GM19452 (cell line): ENCODE measurements around the gene PARVA.

ENCODE experiments used
- ATAC-seq: cut with Tn5 transposase; IDR thresholded peaks from one replicate; pipeline ENCODE4 v1.9.1; 2021; ENCODE audit not compliant: unreplicated experiment

PARVA gene

DNA sequence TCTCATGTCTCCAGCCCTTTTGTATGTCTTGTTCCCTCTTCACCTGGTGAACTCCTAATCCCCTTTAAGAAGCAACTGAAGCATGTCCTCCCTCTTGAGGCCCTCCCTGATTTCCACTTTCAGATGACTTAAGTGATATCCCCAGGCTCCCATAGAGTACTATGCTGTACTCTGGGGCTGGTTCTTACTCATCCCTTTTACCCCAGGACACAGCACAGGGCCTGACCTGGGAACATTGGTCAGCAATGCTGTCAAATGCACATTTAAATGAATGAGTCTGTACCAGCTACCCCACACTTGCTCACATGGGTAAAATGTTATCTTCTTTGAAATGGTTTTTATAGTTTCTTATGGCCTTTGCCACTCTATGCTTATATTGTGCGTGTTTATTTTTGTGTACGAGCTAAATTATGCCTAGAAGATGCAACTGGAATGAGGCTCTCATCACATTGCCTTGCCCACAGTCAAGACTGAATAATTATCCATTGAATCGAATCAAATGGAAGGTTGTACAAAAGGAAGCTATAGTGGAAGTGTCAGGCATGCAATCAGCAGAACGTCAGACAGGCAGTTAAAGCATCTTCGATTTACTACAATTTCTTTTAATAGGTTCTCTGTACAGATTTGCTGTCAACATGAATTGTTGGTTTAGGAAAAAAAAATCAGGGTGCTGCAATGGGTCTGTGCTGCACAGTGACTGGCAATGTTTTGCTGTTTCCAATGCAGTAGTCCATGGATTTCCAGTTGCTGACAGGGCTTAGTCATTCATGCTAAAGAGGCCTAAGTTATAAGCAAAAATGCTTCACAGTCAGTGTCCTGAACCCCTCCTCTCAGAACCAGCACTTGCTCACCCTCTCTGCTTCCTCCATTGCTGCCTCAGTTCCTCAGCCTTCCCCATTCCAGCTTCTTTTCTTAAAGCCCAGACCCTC lies 79.5 kb downstream of the PARVA start:
- ATAC-seq: no peak

DNA sequence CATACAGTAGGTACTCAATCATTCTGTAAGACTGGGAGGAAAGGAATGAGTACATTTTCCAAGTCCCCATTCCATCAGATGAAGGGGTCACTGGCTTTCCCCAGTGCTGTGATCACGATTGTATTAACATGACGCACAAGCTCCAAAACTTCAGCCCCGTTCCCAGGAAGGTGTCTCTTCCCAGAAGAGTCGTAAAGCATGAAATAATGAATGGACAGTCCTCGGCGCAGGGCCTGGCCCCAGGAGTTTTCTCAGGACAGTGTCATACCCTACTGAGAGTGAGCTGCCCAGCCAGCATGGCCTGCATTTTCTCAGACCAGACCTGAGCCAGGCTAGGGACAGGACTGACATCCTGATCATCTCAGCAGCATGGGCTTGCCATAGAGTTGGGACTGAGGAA lies 80.7 kb downstream of the PARVA start:
- ATAC-seq: no peak

DNA sequence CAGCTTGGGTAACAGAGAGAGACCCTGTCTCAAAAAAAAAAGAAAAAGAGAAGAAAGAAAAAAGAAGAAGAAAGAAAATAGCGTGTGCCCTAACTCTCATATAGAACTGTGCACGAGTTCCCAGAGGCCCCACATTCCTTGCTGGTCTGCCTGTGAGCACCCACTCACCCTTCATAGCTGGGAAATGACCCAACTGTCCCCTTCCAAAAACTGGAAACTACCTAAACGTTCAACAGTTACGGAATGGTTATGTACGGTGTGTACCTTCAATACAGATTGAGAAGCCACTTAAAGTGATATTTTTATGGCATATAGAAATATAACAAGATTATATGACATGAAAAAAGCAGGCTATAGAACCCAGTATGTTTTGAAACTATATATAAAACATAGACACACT lies 82.0 kb downstream of the PARVA start:
- ATAC-seq: no peak

DNA sequence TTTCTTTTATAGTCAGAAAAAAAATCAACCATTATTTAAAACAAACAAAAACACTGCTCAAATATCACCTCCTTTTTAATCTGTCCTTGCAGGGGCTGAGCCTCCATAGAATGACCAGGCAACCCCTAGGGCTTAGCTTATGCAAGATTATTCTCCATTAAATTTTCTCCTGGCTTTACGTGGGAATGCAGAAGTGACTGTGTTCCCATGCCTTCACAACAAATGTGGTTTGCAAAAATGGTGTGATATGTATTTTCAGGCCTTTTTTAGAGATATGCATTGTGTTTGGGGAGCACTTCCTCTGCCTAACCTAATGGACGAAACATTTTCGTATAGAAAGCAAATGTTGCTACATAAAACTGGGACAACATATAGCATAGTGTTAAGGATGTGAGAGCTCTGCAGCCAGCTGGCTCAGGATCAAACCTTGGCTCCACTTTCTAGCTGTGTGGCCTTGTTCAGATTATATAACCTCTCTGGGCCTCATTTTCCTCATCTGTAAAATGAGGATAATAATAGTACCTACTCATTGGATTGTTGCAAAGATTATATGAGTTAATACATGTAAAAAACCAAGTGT lies 82.6 kb downstream of the PARVA start:
- ATAC-seq: no peak

DNA sequence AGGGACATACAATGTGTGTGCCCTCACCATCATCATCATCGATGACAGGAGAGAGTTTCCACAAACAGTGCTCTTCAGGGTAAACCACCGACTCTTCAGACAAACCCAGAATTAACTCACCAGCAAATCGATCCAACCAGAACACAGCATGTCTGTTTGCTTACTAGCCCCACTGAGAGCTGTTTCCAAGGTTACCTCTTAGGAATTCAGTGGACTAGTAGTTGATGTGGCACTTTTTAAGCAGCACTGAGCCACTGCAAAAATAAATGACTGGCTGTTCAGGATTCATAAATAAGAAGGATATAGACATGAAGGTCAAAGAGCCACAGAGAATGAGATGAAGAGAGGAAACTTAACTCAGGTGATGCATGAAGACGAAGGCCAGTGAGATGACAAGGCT lies 83.1 kb downstream of the PARVA start:
- no peak for ATAC-seq

DNA sequence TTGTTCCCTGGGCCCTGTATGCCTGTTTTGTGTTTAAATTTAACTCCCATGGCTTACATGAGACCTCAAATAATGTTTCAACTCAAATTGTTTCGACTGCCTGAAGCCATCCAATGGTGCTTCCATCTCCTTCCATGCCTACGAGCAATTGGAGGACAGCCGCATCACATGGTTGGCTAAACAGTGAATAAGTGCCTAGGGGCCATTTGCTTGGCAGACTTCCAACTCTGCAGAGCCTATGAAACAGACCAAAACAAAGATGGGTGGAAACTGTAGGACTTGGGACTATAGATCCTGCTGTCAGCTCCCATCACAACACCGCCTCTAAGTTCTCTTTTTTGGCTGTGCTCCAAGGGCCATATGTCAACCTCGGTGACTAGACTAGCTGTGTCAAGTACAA lies 84.1 kb downstream of the PARVA start:
- ATAC-seq: no peak

DNA sequence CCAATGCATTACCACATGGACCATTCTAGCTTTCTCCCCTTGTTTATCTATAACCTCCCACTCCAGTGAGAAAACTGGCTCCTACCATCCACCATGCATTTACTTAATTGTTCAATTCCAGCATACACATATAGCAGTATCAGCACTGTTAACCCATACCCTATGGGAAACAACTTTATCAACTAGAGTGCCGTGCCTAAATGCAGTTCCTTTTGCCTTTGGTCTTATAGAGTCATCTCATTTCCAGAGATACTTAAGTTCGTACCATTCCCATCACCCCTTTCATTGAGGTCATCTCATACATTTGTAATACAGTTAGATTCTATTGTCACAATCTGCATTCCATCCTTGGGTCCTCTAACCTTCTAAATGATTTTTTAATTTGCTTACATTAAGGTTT lies 86.9 kb downstream of the PARVA start:
- no peak for ATAC-seq

DNA sequence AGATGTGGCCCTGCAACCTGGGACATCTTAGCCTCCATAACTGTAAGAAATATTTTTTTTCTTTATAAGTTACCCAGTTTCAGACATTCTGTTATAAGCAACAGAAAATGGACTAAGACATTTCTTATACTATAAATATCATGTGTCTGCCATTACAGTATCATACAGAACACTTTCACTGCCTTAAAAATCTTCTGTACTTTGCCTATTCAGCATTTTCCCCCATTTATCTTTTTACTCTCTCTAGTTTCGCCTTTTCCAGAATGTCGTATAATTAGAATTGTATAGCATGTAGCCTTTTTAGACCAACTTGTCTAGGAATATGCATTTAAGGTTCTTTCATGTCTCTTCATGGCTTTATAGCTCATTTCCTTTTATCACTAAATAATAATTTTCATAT lies 88.0 kb downstream of the PARVA start:
- no peak for ATAC-seq

DNA sequence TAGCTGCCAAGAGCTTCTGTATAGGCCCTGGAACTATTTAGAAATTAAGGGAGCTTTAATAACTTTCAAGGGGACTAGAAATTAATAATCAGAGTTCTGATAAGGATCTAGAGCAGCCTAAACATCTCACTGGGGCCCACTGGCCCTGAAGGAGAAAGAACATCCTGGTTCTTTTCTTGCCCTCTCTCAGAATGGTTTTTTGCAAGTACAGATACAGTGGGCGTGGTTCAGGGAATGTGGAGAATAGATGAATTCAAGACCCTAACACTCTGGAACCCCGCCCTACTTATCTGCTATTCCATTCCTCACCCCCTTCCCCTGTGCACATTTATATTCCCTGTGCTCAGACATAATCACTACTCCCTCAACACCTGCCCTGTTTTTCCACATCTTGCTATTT lies 90.2 kb downstream of the PARVA start:
- ATAC-seq: no peak

DNA sequence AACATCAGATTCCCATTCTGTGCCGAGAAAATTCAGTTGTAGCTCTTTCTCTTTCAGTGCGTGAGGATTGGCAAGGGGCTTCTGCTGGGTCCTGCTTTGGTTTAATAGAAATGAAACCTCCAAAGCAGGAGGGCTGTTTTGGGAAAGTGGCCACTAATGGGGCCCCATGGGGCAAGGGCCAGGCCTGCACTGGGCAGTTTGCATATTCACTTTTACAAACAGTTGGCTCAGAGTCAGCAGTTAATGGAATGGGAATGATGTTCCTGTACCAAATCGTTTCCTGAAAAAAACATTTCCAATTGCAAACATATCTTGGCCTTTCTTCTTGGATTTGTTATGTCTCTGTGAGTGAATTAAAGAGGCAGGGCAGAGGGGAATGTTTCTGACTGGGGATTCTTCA lies 92.1 kb downstream of the PARVA start:
- no peak for ATAC-seq

DNA sequence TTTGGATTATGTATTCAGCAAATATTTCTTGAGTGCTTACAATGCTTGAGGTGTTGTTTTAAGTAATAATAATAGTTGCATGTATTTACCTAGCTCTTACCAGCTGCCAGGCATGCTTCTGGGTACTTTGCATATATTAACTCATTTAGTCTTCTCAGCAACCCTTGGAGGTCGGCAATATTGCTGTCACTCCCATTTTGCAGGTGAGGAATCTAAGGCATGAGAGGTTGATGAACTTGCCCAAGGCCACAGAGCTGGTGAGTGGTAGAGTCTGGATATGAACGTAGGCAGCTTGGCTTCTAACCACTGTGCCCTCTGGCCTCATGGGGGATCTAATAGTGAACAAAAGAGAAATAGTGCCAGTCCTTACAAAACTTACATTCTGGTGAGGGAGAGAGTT lies 92.9 kb downstream of the PARVA start:
- ATAC-seq: no peak

DNA sequence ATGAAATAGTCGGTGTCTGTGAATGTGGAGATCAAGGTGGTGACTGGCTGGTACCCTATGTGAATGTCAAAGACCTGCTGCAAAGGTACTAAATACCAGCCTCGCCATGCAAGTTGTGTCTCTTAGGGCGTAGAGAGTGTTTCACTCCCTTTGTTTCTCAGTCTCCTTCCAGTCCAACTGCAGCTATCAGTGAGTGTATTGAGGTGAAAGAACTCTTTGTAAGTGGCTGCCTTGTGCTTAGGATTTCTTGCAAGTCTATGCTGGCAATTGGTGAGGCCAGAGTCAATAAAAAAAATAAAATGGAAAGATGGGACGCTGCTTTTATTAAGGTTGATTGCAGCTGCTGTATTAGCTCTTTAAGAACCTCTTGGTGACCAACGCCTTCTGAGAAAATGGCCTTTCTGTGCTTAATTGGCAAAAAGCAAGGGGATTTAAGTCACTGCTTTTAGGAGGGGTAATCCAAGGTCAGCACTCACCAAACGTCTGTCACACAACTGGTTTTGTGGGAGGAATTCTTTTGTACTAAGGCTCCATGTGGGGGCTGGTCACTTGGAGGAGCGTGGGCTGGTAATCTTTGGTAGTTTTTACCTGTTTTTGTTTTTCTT lies 95.1 kb downstream of the PARVA start:
- ATAC-seq: no peak

DNA sequence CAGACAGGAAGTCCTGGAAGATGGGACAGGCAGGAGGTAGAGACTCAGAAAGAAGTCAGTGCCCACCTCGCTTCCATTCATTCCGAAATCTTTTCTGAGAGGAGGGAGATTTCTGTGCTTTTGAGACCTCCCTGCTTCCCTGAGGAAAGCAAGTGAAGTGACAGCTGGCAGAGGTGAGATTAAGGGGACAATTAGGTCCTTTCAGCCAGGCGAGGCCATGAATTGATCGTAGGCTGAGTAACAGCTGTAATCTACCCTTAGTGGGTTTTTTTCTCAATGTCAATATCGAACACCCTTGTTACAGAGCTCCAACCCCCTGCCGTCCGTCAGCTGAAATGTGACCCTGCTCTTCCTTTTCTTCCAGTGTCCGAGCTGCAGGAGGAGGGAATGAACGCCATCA lies 96.0 kb downstream of the PARVA start:
- no peak for ATAC-seq

DNA sequence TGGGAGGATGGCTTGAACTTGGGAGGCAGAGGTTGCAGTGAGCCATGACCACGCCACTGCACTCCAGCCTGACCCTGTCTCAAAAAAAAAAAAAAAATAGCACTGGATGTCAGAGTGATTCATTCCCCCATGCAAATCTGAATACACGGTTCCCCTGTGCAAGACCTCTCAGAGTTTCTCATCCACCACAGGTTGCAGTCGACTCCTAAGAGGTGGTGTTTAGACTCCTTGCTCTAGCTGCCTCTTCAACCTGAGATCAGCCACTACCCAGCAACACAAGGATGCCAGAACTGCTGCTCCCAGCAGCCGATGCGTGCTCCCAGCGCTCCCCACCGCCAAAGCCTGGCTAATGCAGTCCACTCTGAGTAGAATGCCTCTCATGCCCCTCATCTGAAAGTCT lies 97.5 kb downstream of the PARVA start:
- no peak for ATAC-seq

DNA sequence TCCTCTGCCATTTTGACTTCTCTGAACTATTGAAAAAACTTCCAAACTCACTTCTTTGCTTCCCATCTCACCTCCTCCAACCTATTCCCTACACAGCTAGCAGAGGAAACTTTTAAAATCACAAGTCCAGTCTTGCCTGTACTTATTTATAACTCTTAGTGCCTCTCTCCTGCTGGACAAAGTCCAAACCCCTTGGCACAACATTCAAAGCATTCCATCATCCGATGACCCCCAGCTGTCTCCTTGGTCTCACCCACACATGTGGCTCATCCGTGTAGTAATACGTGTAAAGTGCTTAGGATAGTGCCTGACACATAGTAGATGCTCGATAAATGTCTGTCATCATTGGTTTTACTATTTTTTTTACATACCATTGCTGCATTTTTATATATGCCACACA lies 101.4 kb downstream of the PARVA start:
- ATAC-seq: no peak

DNA sequence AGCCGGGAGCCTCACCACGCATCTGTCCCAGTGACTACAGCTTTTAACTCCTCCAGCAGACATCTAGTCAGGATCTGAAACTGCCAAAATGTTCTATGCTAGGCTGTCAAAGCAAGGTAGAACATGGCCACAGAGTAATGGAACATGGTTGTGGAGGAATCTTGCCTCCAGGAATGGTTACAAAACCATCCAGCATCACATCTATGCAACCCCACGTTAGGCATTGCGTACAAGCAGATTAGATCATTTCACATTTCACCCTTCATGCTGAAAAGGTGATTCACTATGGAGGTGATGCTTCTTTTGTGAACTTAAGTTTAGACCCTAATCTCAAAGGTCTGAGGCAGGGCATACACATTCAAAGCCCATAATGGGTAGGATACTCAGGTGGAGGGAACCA lies 103.0 kb downstream of the PARVA start:
- no peak for ATAC-seq

DNA sequence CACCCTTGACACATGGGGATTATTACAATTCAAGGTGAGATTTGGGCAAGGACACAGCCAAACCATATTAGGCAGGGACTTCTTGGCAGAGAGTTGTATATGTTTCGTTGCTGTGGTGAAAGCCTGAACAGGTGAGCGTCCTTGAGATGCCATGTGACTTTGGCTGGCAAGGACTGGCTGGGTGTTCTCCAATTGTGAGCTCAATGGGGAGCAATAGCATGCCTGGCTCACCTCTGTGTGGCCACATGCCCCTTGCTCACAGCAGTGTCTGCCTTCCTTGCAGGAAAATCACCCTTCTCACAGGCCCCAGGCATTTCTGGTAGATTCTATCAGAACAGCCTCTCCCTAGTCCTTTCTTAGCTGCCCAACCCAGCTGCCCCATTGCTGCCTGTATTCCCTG lies 105.5 kb downstream of the PARVA start:
- no peak for ATAC-seq

DNA sequence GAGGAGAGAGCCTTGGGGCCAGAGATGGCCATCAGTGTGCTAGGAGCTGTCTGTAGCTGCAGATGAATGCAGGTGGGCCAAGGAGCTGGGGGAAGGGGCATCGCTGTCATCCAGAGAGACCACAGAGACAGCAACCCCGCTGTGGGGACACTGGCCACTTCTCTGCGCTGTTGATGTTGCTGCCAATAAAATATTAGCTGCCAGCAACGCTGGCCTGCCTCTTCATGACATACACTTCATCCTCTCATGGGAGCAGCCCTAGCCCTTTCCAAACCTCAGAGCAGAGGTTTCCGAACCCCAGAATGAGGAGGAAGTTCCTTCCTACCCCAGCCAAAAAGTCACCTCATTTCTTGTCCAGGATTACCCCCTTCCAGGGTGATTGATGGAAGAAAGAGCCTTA lies 106.2 kb downstream of the PARVA start:
- no peak for ATAC-seq

DNA sequence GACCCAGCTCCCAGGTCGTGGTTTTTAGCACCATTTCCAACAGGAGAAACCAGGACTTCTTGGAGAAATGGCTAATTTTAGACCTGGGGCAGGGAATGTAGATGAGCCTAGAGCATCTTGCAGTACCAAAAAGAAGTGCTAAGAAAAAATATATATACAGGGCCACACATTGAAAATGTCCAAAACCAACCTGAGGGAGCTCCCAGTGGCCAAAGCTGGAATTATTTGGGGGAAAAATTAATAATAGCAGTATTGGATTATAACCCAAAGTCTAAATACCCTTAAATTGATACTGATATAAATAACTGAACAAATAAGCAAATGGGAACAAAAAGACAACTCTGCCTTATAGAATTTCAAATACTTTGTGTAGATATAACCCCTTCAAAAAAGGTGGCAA lies 108.0 kb downstream of the PARVA start:
- ATAC-seq: no peak

DNA sequence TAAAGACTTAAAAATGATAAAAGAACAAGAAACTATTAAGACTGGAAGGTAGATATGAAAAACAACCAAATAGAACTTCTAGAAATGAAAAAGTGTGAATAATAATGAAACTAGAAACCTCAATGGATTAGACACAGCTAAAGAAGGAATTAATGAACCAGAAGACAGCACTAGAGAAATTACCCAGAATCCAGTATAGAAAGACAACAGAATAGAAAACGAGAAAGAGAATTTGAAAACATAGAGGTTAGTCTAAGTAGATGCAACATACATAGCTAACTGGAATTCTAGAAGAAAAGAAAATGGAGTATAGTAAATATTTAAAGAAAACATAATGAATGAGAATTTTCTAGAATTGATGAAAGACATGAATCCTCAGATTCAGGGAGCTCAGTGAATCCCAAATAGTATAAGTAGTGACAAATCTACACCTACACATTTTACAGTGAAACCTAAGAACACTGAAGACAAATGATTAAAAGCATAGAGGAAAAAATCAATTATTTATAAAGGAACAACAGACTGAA lies 111.9 kb downstream of the PARVA start:
- no peak for ATAC-seq

DNA sequence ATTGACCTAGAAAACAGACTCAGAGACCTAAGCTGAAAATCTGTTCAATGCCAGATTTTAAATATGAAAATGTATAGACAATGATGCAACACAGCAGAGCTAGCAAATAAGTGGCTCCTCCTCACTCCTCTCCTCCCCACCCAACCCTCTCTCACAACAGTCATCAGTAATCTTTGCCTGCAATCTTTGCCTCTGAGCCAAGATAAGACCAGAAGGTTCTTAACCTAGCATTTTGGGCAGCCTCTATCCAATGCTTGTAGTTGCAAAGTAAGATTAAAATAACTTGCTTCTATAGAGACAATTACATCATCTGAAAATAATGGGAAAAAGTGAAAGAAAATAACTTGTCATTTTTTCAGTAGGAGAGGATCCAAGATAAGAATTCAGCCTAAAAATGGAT lies 117.3 kb downstream of the PARVA start:
- ATAC-seq: no peak
